ENCODE measurements around the gene PTPRF.

DNA sequence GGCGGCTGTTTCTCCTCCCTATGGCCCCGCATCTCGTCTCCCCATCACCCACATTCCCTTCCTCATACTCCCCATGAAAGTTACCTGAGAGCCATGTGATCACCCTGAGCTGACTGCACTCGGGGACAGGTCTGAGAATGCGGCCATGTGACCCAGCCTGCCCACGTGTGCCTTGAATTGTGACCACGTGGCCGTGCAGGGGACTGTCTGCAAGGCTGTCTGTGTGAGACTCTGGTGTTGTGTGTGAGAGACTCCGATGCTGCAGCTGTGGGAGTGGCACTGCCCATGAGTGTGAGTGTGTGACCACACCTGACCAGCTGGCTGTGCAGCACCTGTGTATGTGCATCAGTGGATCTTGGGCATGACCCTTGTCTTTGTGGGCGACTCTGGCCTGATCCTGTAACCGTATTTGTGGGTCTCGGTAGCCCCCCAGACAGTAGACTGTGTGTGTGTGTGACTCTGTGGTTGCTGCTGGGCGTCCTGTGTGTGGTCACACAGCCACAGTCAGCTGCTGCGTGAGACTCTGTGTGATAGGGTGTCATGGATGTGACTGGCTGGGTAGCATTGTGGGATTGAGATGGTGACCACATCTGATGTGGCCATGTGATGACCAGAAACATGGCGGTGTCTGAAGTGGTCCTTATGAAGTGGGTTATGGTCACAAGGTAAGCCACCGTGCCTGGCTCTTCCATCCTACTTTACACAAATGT, 62.4 kb downstream of the PTPRF start:
- TF ChIP-seq CTCF (IDR thresholded peaks at IDR 0.05): no peak
- TF ChIP-seq POLR2A (IDR thresholded peaks at IDR 0.05): no peak

Measured in esophagus squamous epithelium (tissue), 4 donors.